D721Med (cell line): ENCODE results near the gene CDH10.

Experiments used
- DNase-seq: peaks from one replicate; pipeline ENCODE4 v3.0.0; 2011; ENCODE audit warnings: low spot score; ENCODE audit not compliant: insufficient read length
- FAIRE-seq: peaks from 2 replicates; lab custom pipeline; 2011; peaks lifted over from hg19 to GRCh38; lab: Jason Lieb, UNC
- TF ChIP-seq, protein P1 (sequence below): IDR thresholded peaks from 2 replicates; pipeline ENCODE4 v1.5.1; 2012; ENCODE audit warnings: mild to moderate bottlenecking, control low read depth; ENCODE audit not compliant: insufficient read depth; ENCODE audit errors: missing control alignments

CDH10 gene

DNA sequence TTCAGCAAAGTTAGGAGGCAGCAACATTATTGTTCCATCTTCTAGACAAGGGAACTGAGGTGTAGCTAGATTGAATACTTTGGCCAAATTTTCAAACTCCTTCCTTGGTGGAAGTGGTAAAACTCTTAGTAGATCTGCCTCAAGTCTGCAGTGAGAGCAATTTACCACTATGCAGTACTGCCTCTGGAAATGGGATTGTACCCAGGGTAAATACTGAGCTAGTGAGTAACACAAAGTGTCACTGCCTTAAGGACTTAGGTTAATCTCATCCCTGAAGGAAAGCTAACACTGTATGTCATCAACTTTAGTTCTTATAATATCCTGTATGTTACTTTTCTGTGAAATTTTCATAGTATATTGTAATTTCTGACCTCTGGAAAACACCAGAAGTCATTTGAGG lies 13.9 kb downstream of the CDH10 start:
- TF ChIP-seq, protein P1, sequence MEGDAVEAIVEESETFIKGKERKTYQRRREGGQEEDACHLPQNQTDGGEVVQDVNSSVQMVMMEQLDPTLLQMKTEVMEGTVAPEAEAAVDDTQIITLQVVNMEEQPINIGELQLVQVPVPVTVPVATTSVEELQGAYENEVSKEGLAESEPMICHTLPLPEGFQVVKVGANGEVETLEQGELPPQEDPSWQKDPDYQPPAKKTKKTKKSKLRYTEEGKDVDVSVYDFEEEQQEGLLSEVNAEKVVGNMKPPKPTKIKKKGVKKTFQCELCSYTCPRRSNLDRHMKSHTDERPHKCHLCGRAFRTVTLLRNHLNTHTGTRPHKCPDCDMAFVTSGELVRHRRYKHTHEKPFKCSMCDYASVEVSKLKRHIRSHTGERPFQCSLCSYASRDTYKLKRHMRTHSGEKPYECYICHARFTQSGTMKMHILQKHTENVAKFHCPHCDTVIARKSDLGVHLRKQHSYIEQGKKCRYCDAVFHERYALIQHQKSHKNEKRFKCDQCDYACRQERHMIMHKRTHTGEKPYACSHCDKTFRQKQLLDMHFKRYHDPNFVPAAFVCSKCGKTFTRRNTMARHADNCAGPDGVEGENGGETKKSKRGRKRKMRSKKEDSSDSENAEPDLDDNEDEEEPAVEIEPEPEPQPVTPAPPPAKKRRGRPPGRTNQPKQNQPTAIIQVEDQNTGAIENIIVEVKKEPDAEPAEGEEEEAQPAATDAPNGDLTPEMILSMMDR: no peak
- FAIRE-seq (no peak), DNase-seq (no peak)

DNA sequence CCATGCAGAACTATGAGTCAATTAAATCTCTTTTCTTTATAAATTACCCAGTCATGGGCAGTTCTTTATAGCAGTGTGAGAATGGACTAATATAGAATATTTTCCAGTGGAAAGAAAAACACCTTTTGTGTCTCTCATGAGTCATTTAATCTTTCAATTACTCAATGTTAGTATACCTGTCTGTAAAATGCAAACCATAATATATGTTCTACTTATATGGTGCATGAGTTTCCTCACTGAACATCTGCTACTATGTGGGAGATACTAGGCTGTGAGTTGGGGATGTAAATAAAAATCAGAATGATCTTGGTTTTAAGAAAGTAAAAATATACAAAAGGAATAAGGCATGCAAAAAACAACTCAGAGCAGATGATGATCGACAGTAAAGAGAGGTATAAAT lies 15.0 kb downstream of the CDH10 start:
- TF ChIP-seq, protein P1: no peak
- FAIRE-seq: no peak
- no peak for DNase-seq

DNA sequence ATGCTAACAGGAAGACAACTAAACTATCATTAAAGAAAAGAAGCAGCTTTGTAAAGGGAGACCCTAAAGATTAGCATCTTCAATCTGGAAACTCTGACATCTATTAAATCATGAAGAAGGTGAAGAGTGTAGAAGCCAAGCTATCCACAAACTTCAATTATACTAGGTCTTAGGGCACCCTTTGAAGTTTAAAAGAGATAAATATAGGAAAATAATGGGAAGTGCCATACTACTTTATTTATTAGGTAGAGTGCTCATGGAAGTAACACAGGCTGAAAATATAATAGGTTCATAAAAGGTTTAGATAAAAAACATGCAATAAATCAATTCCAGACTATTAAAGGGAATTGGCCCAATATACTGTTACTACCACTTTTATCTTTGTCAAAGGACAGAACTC lies 19.9 kb downstream of the CDH10 start:
- TF ChIP-seq, protein P1: no peak
- FAIRE-seq: no peak
- no peak for DNase-seq

- DNase-seq: no peak
- no peak for FAIRE-seq
- TF ChIP-seq, protein P1: no peak
Measured at GRCh38 chr5:24623624-24624023, 21.2 kb downstream of the CDH10 start.

DNA sequence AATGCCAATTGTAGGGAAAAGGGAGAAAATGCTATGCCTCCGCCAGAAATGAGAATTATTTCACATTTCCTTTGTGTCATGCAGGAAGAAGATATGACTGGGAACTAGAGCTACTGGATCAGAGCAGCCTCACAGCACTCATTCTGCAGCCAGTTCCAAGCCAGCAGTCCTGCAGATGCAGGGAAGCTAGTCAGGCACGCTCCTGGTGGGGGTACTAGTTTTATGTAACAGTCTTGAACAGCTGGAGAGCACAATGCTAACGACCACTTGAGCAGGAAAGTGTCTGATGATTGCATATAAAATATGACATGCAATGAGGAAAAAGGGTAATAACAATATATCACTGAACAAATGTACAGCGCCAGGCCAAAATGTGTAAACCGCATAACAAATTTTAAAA lies 21.7 kb downstream of the CDH10 start:
- TF ChIP-seq, protein P1: no peak
- no peak for FAIRE-seq
- DNase-seq: no peak

DNA sequence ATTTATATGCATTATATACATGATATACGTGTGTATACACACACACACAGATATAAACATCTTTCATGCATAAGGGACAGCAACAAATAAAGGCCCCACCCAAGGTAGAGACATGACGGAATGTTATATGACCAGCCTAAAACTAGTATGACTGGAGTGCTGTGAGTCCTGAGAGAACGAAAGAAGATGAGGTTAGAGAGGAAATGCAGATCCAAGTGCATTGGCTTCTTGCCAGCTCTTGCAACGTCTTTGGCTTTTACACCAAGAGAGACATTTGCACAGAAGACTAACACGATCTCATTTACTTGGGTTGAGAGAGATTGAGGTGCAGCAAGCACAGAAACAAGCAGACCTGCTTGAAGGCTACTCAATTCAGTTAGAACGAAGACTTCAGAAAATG lies 23.0 kb downstream of the CDH10 start:
- DNase-seq (no peak), FAIRE-seq (no peak)

DNA sequence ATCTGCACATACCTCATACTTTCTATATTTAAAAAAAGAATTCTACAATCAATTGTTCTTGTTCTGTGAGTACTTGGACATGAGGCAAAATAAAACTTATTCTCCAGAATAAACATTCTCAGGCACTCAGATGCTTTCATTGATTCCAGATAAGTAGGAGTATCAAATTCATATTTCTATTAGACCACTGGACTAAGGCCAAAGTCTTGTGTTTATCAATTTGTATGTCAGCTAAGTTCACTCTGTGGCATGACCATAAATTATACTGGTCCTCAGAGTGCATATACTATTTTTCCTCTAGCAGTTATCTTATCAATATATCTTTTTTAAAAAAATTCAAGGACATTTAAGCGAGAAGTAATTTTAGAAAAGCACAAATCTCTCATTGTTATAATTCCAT lies 28.2 kb downstream of the CDH10 start:
- TF ChIP-seq, protein P1: no peak
- FAIRE-seq (no peak), DNase-seq (no peak)

More for the DNA sequence above, 23.0 kb downstream of the CDH10 start:
- TF ChIP-seq, protein P1: no peak
